H1 (cell line): Measurements from ENCODE around the gene DTD1. TPM values are rescaled to one million over a fixed set of nuclear protein-coding genes. Genes with fewer than 3 reads are reported as not detected.

Experiments used
- CTCF ChIA-PET: fragments of 300-600 bp; sonication (Branson Sonifier 250); formaldehyde crosslinking; loops from one replicate; lab custom pipeline; 2021; ENCODE audit not compliant: partially characterized antibody; lab: Charles Lee
- POLR2A ChIA-PET: fragments of 300-600 bp; sonication (Branson Sonifier 250); formaldehyde crosslinking; loops from one replicate; lab custom pipeline; 2021; ENCODE audit warnings: inconsistent platforms; ENCODE audit not compliant: partially characterized antibody; lab: Charles Lee
- DNase-seq, 2 experiments: peaks; one replicate each; pipeline versions ENCODE4 v3.0.0 to v3.0.0-alpha.2; 2010 to 2022; ENCODE audit warnings: low spot score in 2 of 2, low read depth in 1 of 2, mixed read lengths in 1 of 2
- FAIRE-seq: peaks from 2 replicates; lab custom pipeline; 2011; peaks lifted over from hg19 to GRCh38; lab: Jason Lieb, UNC
- H2AFZ ChIP-seq: 2 replicates; pipeline ENCODE4 v1.8.1; 2012; ENCODE audit warnings: low read length, inconsistent platforms
- H2AK5ac ChIP-seq: 2 replicates; pipeline ENCODE4 v1.6.1; 2013; ENCODE audit warnings: low read depth, low read length
- H2BK120ac ChIP-seq: replicated peaks from 2 replicates; pipeline ENCODE3; 2013; ENCODE audit warnings: low read depth, low read length, inconsistent platforms
- H2BK12ac ChIP-seq: 2 replicates; pipeline ENCODE4 v1.6.1; 2013; ENCODE audit warnings: low read depth, low read length
- H2BK15ac ChIP-seq: 2 replicates; pipeline ENCODE4 v1.6.1; 2013; ENCODE audit warnings: low read length
- H2BK20ac ChIP-seq: 2 replicates; pipeline ENCODE4 v1.6.1; 2013; ENCODE audit warnings: low read length
- H2BK5ac ChIP-seq: 2 replicates; pipeline ENCODE4 v1.6.1; 2013; ENCODE audit warnings: low read depth, low read length
- H3K14ac ChIP-seq: 2 replicates; pipeline ENCODE4 v1.6.1; 2013; ENCODE audit warnings: inconsistent platforms; ENCODE audit not compliant: insufficient read length
- H3K18ac ChIP-seq: 2 replicates; pipeline ENCODE4 v1.6.1; 2013; ENCODE audit warnings: low read length; ENCODE audit errors: extremely low read depth
- H3K23ac ChIP-seq: 2 replicates; pipeline ENCODE4 v1.6.1; 2013; ENCODE audit warnings: inconsistent platforms; ENCODE audit not compliant: insufficient read length
- H3K23me2 ChIP-seq: 2 replicates; pipeline ENCODE4 v1.6.1; 2013; ENCODE audit warnings: low read depth, low read length
- H3K27ac ChIP-seq: 2 replicates; pipeline ENCODE4 v1.6.1; 2011; ENCODE audit warnings: low read depth, low read length, inconsistent platforms
- H3K27me3 ChIP-seq, 4 experiments: replicated peaks in 1 of 4; 1 replicate in 1 of 4; 2 replicates in 3 of 4; pipeline versions ENCODE4 v1.6.1 to v1.8.1; 2011 to 2013; ENCODE audit warnings: low read length in 3 of 4, mild to moderate bottlenecking in 3 of 4, inconsistent platforms in 2 of 4, mixed read lengths in 2 of 4, moderate library complexity in 1 of 4; ENCODE audit not compliant: control insufficient read depth in 3 of 4, insufficient read depth in 3 of 4; ENCODE audit errors: extremely low read depth in 1 of 4
- H3K36me3 ChIP-seq, 4 experiments: 2 replicates each; pipeline versions ENCODE4 v1.6.1 to v1.8.1; 2011 to 2013; ENCODE audit warnings: mild to moderate bottlenecking in 4 of 4, low read length in 3 of 4, moderate library complexity in 2 of 4, control low read depth in 1 of 4, inconsistent platforms in 1 of 4; ENCODE audit not compliant: insufficient read depth in 4 of 4, control insufficient read depth in 2 of 4
- H3K4ac ChIP-seq: replicated peaks from 2 replicates; pipeline ENCODE3; 2013; ENCODE audit warnings: low read length, low read depth, mixed read lengths, inconsistent platforms; ENCODE audit not compliant: insufficient read length
- H3K4me1 ChIP-seq, 4 experiments: replicated peaks in 1 of 4; 1 replicate in 1 of 4; 2 replicates in 3 of 4; pipeline versions ENCODE4 v1.6.1 to v1.8.1; 2011 to 2013; ENCODE audit warnings: low read length in 3 of 4, inconsistent platforms in 2 of 4, mixed read lengths in 1 of 4; ENCODE audit not compliant: insufficient read depth in 4 of 4, control insufficient read depth in 3 of 4
- H3K4me2 ChIP-seq, 2 experiments: 2 replicates each; pipeline versions ENCODE4 v1.6.1 to v1.8.1; 2011 to 2013; ENCODE audit warnings: low read depth in 2 of 2, low read length in 2 of 2, control low read depth in 1 of 2, inconsistent platforms in 1 of 2, mild to moderate bottlenecking in 1 of 2; ENCODE audit not compliant: insufficient read depth in 1 of 2
- H3K4me3 ChIP-seq, 4 experiments: fragments of 200-600, 300-600 bp in 1 of 4; sonication (generic), shearing (Covaris generic), sonication (Bioruptor Twin) in 1 of 4; 2 replicates each; pipeline versions ENCODE4 v1.5.1 to v1.8.1; 2011 to 2016; ENCODE audit warnings: low read length in 4 of 4, low read depth in 3 of 4, control low read depth in 2 of 4, inconsistent platforms in 2 of 4, mild to moderate bottlenecking in 2 of 4, mixed read lengths in 1 of 4, moderate library complexity in 1 of 4; ENCODE audit not compliant: insufficient read depth in 2 of 4; ENCODE audit errors: extremely low read depth in 1 of 4
- H3K56ac ChIP-seq: replicated peaks from 2 replicates; pipeline ENCODE3; 2013; ENCODE audit warnings: low read depth, mild to moderate bottlenecking, mixed read lengths, low read length, inconsistent platforms; ENCODE audit not compliant: insufficient read length
- H3K79me1 ChIP-seq: 2 replicates; pipeline ENCODE4 v1.6.1; 2013; ENCODE audit warnings: low read depth, low read length, control low read depth
- H3K79me2 ChIP-seq, 2 experiments: 2 replicates each; pipeline versions ENCODE4 v1.6.1 to v1.8.1; 2012 to 2013; ENCODE audit warnings: low read length in 2 of 2, mild to moderate bottlenecking in 2 of 2, inconsistent platforms in 1 of 2; ENCODE audit not compliant: insufficient read depth in 2 of 2, control insufficient read depth in 1 of 2
- H3K9ac ChIP-seq, 4 experiments: replicated peaks in 1 of 4; 1 replicate in 1 of 4; 2 replicates in 3 of 4; pipeline versions ENCODE4 v1.6.1 to v1.8.1; 2011 to 2013; ENCODE audit warnings: low read depth in 3 of 4, low read length in 3 of 4, control low read depth in 2 of 4, mild to moderate bottlenecking in 2 of 4, moderate library complexity in 2 of 4, inconsistent platforms in 1 of 4; ENCODE audit errors: extremely low read depth in 1 of 4
- H3K9me3 ChIP-seq, 2 experiments: 2 replicates each; pipeline versions ENCODE4 v1.6.1 to v1.8.1; 2012 to 2013; ENCODE audit warnings: mild to moderate bottlenecking in 2 of 2, moderate library complexity in 2 of 2, control low read depth in 1 of 2, inconsistent platforms in 1 of 2, low read depth in 1 of 2, low read length in 1 of 2, mixed read lengths in 1 of 2; ENCODE audit not compliant: insufficient read depth in 2 of 2
- H4K20me1 ChIP-seq, 2 experiments: replicated peaks in 1 of 2; 2 replicates each; pipeline versions ENCODE3 to v1.8.1; 2011 to 2013; ENCODE audit warnings: inconsistent platforms in 2 of 2, low read length in 2 of 2, mild to moderate bottlenecking in 1 of 2; ENCODE audit not compliant: insufficient read depth in 2 of 2, control insufficient read depth in 1 of 2
- H4K5ac ChIP-seq: 2 replicates; pipeline ENCODE4 v1.6.1; 2013; ENCODE audit warnings: low read length, low read depth, mixed read lengths, inconsistent platforms; ENCODE audit not compliant: insufficient read length
- H4K8ac ChIP-seq: 2 replicates; pipeline ENCODE4 v1.8.0; 2013; ENCODE audit warnings: mild to moderate bottlenecking, moderate library complexity, low read length, inconsistent platforms; ENCODE audit not compliant: insufficient read depth; ENCODE audit errors: extremely low read depth
- H4K91ac ChIP-seq: replicated peaks from 2 replicates; pipeline ENCODE3; 2013; ENCODE audit warnings: low read length, mixed read lengths, inconsistent platforms; ENCODE audit not compliant: insufficient read length
- ATF2 ChIP-seq: IDR thresholded peaks from 2 replicates; pipeline ENCODE4 v1.6.1; 2012; ENCODE audit warnings: low read length, inconsistent platforms
- CHD1 ChIP-seq: IDR thresholded peaks from 2 replicates; pipeline ENCODE4 v1.6.1; 2012; ENCODE audit warnings: low read depth, low read length, improper control_type of control experiment
- HDAC2 ChIP-seq, 2 experiments: fragments of 300-600 bp in 1 of 2; sonication (generic) in 1 of 2; IDR thresholded peaks; 2 replicates each; pipeline ENCODE4 v1.6.1; 2011 to 2012; ENCODE audit warnings: low read depth in 2 of 2, low read length in 2 of 2, mild to moderate bottlenecking in 2 of 2, moderate library complexity in 2 of 2, borderline replicate concordance in 1 of 2, inconsistent platforms in 1 of 2
- JUND ChIP-seq: IDR thresholded peaks from 2 replicates; pipeline ENCODE4 v1.6.1; 2011; ENCODE audit warnings: mild to moderate bottlenecking, improper control_type of control experiment, low read length
- PHF8 ChIP-seq: fragments of 200-600 bp; sonication (generic); conservative IDR thresholded peaks from 2 replicates; pipeline ENCODE4 v1.7.1; 2012; ENCODE audit warnings: low read depth, mild to moderate bottlenecking, inconsistent platforms, low read length, moderate library complexity
- SP2 ChIP-seq: IDR thresholded peaks from 2 replicates; pipeline ENCODE4 v1.6.1; 2012; ENCODE audit warnings: mild to moderate bottlenecking, low read length, inconsistent platforms
- SUZ12 ChIP-seq: fragments of 200-600 bp; sonication (generic); IDR thresholded peaks from 2 replicates; pipeline ENCODE4 v1.6.1; 2012; ENCODE audit warnings: mild to moderate bottlenecking, inconsistent platforms, low read length, moderate library complexity, mixed read lengths
- TAF7 ChIP-seq: optimal IDR thresholded peaks from 2 replicates; pipeline ENCODE3; 2011; ENCODE audit warnings: low read depth, mild to moderate bottlenecking, inconsistent platforms, low read length, moderate library complexity, borderline replicate concordance
- WGBS, 2 experiments: shearing (Covaris generic) in 1 of 2; methylation state at CpG; one replicate each; pipeline versions ENCODE4 v1.1.6 to v1.1.7; 2013 to 2015; ENCODE audit warnings: low lambda C conversion rate in 2 of 2, mixed read lengths in 2 of 2, inconsistent platforms in 1 of 2, low coverage in 1 of 2, missing lambda C conversion rate in 1 of 2; ENCODE audit not compliant: insufficient replicate concordance in 2 of 2, insufficient coverage in 1 of 2, insufficient read length in 1 of 2; ENCODE audit errors: extremely low coverage in 1 of 2, missing lambda C conversion rate in 1 of 2; 5-methylcytosine and 5-hydroxymethylcytosine counted together
- polyA plus RNA-seq, 7 experiments: library from polyadenylated mRNA; depleted of rRNA in 3 of 7; stranded (reverse) in 5 of 7; unstranded in 2 of 7; fragments of >200 nt in 5 of 7; fragments of 200-250 nt in 2 of 7; gene quantifications; 1 replicate in 5 of 7; 2 replicates in 1 of 7; 4 replicates in 1 of 7; pipeline versions ENCODE4 v1.2.1 to v1.2.3, GENCODE V29; 2011 to 2013; ENCODE audit warnings: missing spikeins in 2 of 7, mixed read lengths in 2 of 7
- total RNA-seq: library from RNA; stranded (reverse); fragmentation: NEBNext Ultra II Directional; extraction: Animal tissue kit (Norgen Biotek cat#: 25700); gene quantifications from 2 replicates; pipeline ENCODE4 v1.2.1, GENCODE V29; 2021

DTD1 gene
- total and polyA plus RNA-seq, 2 of the 8 experiments (the other 6 are each of a cell fraction or from before 2014, with no cell fraction given): 49.7 to 66.6 TPM

- H3K4me2 ChIP-seq: no peak overlapping the region
- DNase-seq: no peak
- H3K9me3 ChIP-seq: no peaks in the 10 kb centered on the region
- POLR2A ChIA-PET: no interaction called here
- no peaks in the 10 kb centered on the region; a peak in 1 of 7 replicates for H3K4me1 ChIP-seq
- no peak overlapping the region for H3K9ac ChIP-seq
- TF ChIP-seq SP2 (no peak), JUND (no peak), HDAC2 (IDR thresholded peaks at IDR 0.05; ENCODE audit: borderline replicate concordance in 1 of 2, low read depth in 2 of 2, low read length in 2 of 2) (no peak), SUZ12 (no peak), CHD1 (no peak), PHF8 (no peak), TAF7 (no peak), ATF2 (no peak)
- no peak overlapping the region for H3K18ac ChIP-seq
- no peak overlapping the region for H4K8ac ChIP-seq
- no peak for FAIRE-seq
- no peaks in the 10 kb centered on the region; the same call in 1 of the 2 replicates for H3K79me1 ChIP-seq
- no peak overlapping the region for H3K4ac ChIP-seq
- no peaks in the 10 kb centered on the region for H3K36me3 ChIP-seq
- H4K5ac ChIP-seq: no peak overlapping the region
- no peak overlapping the region for H2BK20ac ChIP-seq
- H2BK15ac ChIP-seq: no peak overlapping the region
- CTCF ChIA-PET: interaction anchor here (0.9 to 4.1 kb wide), 3 partner anchors 12 to 104 kb away, joined by 3 to 14 read pairs (median 4); no protein-coding TSS in a partner anchor
- H2BK12ac ChIP-seq: no peak overlapping the region
- H3K14ac ChIP-seq: no peak overlapping the region
- no peaks in the 10 kb centered on the region for H4K20me1 ChIP-seq
- H3K4me3 ChIP-seq: no peak overlapping the region
- no peak overlapping the region for H2BK5ac ChIP-seq
- H4K91ac ChIP-seq: no peak overlapping the region
- no peaks in the 10 kb centered on the region; a peak in 2 of 4 replicates for H3K79me2 ChIP-seq
- H3K56ac ChIP-seq: no peak overlapping the region
- no peak overlapping the region for H2BK120ac ChIP-seq
- no peak overlapping the region for H3K27ac ChIP-seq
- no peak overlapping the region for H3K23ac ChIP-seq
- no peak overlapping the region for H2AK5ac ChIP-seq
- H2AFZ ChIP-seq: no peak overlapping the region
- no peaks in the 10 kb centered on the region for H3K27me3 ChIP-seq
- 91% methylated on average over 9 of the region's 9 CpGs; no CpG with 5 or more reads in 1 of the 2 experiments for WGBS, 2 experiments
- H3K23me2 ChIP-seq: no peaks in the 10 kb centered on the region; the same call in 1 of the 2 replicates
Measured at GRCh38 chr20:18639501-18639979, 51.7 kb downstream of the DTD1 start.
